HFFc6 (cell line): ENCODE data around the gene GPATCH4. TPM values are rescaled to one million over a fixed set of nuclear protein-coding genes. Genes with fewer than 3 reads are reported as not detected.
"Not testable (repeated sequence)": the region's sequence is repeated elsewhere in the genome, so short reads cannot be mapped to it uniquely, and the experiment has no call there.

Source experiments
- DNase-seq: peaks from one replicate; pipeline ENCODE4 v3.0.0-alpha.2; 2018
- H3K27ac Mint-ChIP-seq: 2 replicates; pipeline ENCODE4 v1.8.0; 2020; ENCODE audit warnings: mild to moderate bottlenecking, mixed read lengths
- H3K27me3 Mint-ChIP-seq: 2 replicates; pipeline ENCODE4 v1.8.0; 2021; ENCODE audit warnings: mild to moderate bottlenecking, moderate library complexity, mixed read lengths; ENCODE audit not compliant: insufficient read depth
- H3K36me3 Mint-ChIP-seq: 2 replicates; pipeline ENCODE4 v1.8.0; 2021; ENCODE audit warnings: low read depth, mixed read lengths
- H3K4me1 Mint-ChIP-seq: 2 replicates; pipeline ENCODE4 v1.8.0; 2020; ENCODE audit warnings: low read depth, mixed read lengths
- H3K4me3 Mint-ChIP-seq: 2 replicates; pipeline ENCODE4 v1.8.0; 2020; ENCODE audit warnings: mild to moderate bottlenecking, moderate library complexity, mixed read lengths
- H3K9me3 Mint-ChIP-seq: 2 replicates; pipeline ENCODE4 v1.8.0; 2020; ENCODE audit warnings: mild to moderate bottlenecking, mixed read lengths
- total RNA-seq, 6 experiments: library from RNA; stranded (reverse); fragmentation: NEBNext Ultra II Directional; extraction: Animal tissue kit (Norgen Biotek cat#: 25700); gene quantifications; 2 replicates in 1 of 6; 3 replicates in 5 of 6; pipeline ENCODE4 v1.2.3, GENCODE V29; 2021
- TF ChIP-seq, protein P1 (sequence below): fragments of 200-600 bp; sonication (generic); IDR thresholded peaks from 2 replicates; pipeline ENCODE4 v1.5.0; 2021; ENCODE audit warnings: antibody characterized with exemption, mild to moderate bottlenecking

Gene GPATCH4
- total RNA-seq, 6 experiments from 2014 or later: 25.0 to 35.8 (median 32.7) TPM

DNA sequence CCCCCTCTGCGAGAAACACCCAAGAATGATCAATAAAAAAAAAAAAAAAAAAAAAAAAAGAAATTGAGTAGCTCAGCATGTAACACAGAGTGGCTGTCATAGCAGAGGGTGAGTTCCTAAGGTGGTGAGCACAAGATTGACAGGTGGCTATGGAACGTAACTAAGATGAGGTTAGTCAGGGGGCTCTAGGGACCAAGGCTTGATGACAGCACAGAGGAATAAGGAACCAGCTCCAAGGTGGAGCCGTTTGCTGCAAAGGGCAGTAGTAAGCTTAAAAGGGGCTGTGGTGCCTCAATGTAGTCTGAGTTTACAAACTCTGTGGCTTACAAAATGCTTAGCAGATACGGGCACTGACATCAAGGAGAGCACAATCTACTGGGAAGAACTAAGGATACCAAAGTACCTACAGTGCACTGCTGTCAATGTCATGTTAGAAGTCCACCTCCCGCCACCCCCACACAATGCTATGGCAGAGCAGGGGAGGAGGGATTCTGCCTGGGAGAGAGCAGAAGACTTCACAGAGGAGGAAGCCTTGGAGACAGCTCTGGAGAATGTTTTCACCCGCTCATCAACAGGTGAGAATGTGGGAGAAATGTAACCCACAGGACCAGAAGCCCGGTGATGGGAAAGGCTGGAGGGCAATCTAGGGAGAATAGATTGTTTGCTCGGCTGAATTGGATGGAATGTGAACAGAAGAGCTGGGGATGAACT lies 42.0 kb downstream of the GPATCH4 start:
- no peaks in the 10 kb centered on the region for H3K27me3 Mint-ChIP-seq
- H3K9me3 Mint-ChIP-seq: no peaks in the 10 kb centered on the region
- peaks cover 9% of the 10 kb centered on the region; the same call in 1 of the 2 replicates for H3K4me1 Mint-ChIP-seq
- no peak for DNase-seq
- H3K4me3 Mint-ChIP-seq: no peak overlapping the region
- H3K27ac Mint-ChIP-seq: no peak overlapping the region
- H3K36me3 Mint-ChIP-seq: peaks cover 32% of the 10 kb centered on the region
- TF ChIP-seq, protein P1, sequence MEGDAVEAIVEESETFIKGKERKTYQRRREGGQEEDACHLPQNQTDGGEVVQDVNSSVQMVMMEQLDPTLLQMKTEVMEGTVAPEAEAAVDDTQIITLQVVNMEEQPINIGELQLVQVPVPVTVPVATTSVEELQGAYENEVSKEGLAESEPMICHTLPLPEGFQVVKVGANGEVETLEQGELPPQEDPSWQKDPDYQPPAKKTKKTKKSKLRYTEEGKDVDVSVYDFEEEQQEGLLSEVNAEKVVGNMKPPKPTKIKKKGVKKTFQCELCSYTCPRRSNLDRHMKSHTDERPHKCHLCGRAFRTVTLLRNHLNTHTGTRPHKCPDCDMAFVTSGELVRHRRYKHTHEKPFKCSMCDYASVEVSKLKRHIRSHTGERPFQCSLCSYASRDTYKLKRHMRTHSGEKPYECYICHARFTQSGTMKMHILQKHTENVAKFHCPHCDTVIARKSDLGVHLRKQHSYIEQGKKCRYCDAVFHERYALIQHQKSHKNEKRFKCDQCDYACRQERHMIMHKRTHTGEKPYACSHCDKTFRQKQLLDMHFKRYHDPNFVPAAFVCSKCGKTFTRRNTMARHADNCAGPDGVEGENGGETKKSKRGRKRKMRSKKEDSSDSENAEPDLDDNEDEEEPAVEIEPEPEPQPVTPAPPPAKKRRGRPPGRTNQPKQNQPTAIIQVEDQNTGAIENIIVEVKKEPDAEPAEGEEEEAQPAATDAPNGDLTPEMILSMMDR: no peak

DNA sequence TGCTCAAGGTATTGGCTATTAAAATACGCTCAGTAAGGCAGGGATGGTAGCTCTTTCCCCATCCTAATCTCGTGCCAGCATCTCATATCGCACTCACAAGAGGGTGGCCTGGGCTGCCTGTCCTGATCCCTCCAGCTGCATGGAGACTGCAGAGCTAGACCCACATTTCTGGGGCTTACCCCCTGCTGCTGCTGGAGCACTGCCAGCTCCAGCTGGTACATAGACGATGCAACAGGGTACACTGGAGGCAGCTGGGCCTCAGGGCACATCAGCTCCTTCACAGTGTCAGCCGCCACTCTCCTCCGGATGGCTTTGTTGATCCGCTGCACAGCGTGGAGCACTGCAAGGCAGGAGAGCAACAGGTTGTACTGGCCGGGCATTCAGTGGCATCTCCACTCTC lies 44.9 kb downstream of the GPATCH4 start:
- H3K4me3 Mint-ChIP-seq: no peak overlapping the region
- DNase-seq: no peak
- no peak overlapping the region for H3K27ac Mint-ChIP-seq
- peaks cover 26% of the 10 kb centered on the region for H3K4me1 Mint-ChIP-seq
- no peaks in the 10 kb centered on the region for H3K27me3 Mint-ChIP-seq
- H3K36me3 Mint-ChIP-seq: peaks cover 31% of the 10 kb centered on the region
- H3K9me3 Mint-ChIP-seq: no peaks in the 10 kb centered on the region
- TF ChIP-seq, protein P1: no peak

DNA sequence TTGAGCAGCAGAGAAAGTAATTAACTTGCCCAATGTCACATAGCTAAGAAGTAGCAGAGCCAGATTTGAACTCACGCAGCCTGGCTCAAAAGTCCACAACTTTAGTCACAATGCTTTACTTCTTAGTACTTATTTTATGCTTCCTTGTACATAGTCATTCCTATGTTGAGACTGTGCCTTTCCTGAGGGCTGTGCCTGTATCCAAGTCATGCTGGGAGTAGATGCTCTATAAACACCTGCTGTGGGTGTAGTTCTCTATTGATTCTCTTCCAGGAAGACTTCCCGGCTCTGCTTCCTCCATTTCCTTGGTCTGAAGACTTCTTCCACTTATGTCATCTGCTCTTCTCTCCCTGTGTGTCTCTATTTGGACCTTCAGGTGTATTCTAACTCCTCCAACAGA lies 45.6 kb downstream of the GPATCH4 start:
- Mint-ChIP-seq H3K36me3 (peaks cover 31% of the 10 kb centered on the region), H3K9me3 (no peaks in the 10 kb centered on the region), H3K4me3 (no peak overlapping the region), H3K27ac (no peak overlapping the region), H3K27me3 (no peaks in the 10 kb centered on the region), H3K4me1 (peaks cover 26% of the 10 kb centered on the region)
- TF ChIP-seq, protein P1: no peak
- no peak for DNase-seq

GRCh38 chr1:156554971-156555370 lies 46.3 kb downstream of the GPATCH4 start:
- Mint-ChIP-seq H3K9me3 (no peaks in the 10 kb centered on the region), H3K4me1 (peaks cover 23% of the 10 kb centered on the region), H3K27me3 (no peaks in the 10 kb centered on the region), H3K4me3 (no peak overlapping the region), H3K27ac (no peak overlapping the region), H3K36me3 (peaks cover 31% of the 10 kb centered on the region)
- DNase-seq: no peak
- TF ChIP-seq, protein P1: no peak

DNA sequence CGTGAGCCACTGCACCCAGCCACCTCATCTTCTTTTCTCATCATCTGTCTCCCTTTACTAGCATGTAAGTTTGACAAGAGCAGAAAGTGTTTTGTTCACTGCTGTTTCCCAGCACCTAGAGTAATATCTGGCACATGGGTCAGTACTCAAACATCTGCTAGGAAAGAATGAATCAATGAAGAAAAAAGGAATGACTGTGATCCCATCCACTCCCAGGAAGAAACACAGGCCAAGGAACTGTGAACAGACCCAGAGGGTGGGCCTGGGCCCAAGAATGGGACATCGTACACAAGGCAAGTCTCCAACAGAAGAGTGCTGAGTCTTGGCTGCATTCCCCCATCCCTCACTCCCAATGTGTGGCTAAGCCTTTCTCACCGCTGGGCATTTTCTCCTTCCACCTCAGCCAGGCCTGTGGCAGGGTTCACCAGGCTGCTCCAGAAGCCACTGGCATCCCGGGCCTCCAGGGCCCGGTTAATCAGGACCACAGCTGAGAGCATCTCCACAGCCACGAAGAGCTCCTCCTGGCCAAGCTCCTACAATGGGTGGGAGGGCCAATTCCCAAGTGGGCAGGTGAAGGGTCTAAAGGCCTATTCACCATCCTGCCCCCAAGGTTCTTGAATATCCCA lies 47.3 kb downstream of the GPATCH4 start:
- no peak for DNase-seq
- Mint-ChIP-seq H3K9me3 (no peaks in the 10 kb centered on the region), H3K27ac (no peak overlapping the region), H3K36me3 (peaks cover 26% of the 10 kb centered on the region), H3K4me1 (peaks cover 18% of the 10 kb centered on the region), H3K27me3 (no peaks in the 10 kb centered on the region), H3K4me3 (no peak overlapping the region)
- TF ChIP-seq, protein P1: no peak

DNA sequence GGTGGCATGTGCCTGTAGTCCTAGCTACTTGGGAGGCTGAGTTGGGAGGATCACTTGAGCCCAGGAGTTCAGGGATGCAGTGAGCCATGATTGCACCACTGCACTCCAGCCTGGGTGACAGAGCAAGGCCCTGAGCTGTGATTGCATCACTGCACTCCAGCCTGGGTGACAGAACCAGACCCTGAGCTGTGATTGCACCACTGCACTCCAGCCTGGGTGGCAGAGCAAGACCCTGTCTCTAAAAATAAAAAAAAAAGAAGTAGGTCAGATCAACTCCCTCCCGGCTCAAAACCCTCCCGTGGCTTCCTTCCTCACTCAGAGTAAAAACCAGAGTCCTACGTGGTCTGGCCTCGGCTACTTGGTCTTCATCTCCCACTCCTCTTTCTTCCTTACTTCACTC lies 48.3 kb downstream of the GPATCH4 start:
- H3K27ac Mint-ChIP-seq: peak overlapping the region; percentile 14; the same call in 1 of the 2 replicates
- H3K4me3 Mint-ChIP-seq, H3K9me3 Mint-ChIP-seq, DNase-seq, H3K27me3 Mint-ChIP-seq: not testable (repeated sequence)
- H3K36me3 Mint-ChIP-seq: peaks cover 26% of the 10 kb centered on the region
- H3K4me1 Mint-ChIP-seq: peaks cover 18% of the 10 kb centered on the region
